Esophagus muscularis mucosa (tissue), 4 donors: Measurements from ENCODE around the gene CD99. TPM values are rescaled to one million over a fixed set of nuclear protein-coding genes. Genes with fewer than 3 reads are reported as not detected.
"Not testable (repeated sequence)": the region's sequence is repeated elsewhere in the genome, so short reads cannot be mapped to it uniquely, and the experiment has no call there.

Source experiments
- DNase-seq: peaks from one replicate; pipeline ENCODE4 v3.0.0-alpha.2; 2017; ENCODE audit errors: extremely low spot score
- H3K27ac ChIP-seq, 4 donors: fragments of 200-600 bp; sonication (generic); replicated peaks in 1 of 4; 1 replicate in 3 of 4; 2 replicates in 1 of 4; pipeline ENCODE4 v1.5.1; 2016 to 2019; ENCODE audit warnings: mild to moderate bottlenecking in 1 of 4
- H3K27me3 ChIP-seq, 4 donors: fragments of 200-600 bp; sonication (generic); one replicate each; pipeline versions ENCODE4 v1.5.1 to v1.6.0; 2016 to 2019
- H3K36me3 ChIP-seq, 4 donors: fragments of 200-600 bp; sonication (generic); one replicate each; pipeline ENCODE4 v1.5.1; 2016 to 2019
- H3K4me1 ChIP-seq, 4 donors: fragments of 200-600 bp; sonication (generic); one replicate each; pipeline ENCODE4 v1.5.1; 2016 to 2019
- H3K4me3 ChIP-seq, 4 donors: fragments of 200-600 bp; sonication (generic); 1 replicate in 2 of 4; 2 replicates in 2 of 4; pipeline ENCODE4 v1.5.1; 2016 to 2019; ENCODE audit warnings: mild to moderate bottlenecking in 4 of 4, moderate library complexity in 1 of 4
- H3K9me3 ChIP-seq, 4 donors: fragments of 200-600 bp; sonication (generic); 1 replicate in 3 of 4; 2 replicates in 1 of 4; pipeline ENCODE4 v1.5.1; 2016 to 2019
- EP300 ChIP-seq: sonication (generic); formaldehyde crosslinking; IDR thresholded peaks from one replicate; pipeline ENCODE4 v1.6.1; 2017; ENCODE audit warnings: antibody characterized with exemption
- POLR2A ChIP-seq: fragments of 450-650 bp; IDR thresholded peaks from one replicate; pipeline ENCODE4 v1.6.1; 2017; ENCODE audit warnings: antibody characterized with exemption, moderate library complexity, mild to moderate bottlenecking, low read depth
- POLR2AphosphoS5 ChIP-seq, 2 donors: sonication (generic); formaldehyde crosslinking; IDR thresholded peaks; one replicate each; pipeline ENCODE4 v1.6.1; 2017; ENCODE audit warnings: antibody characterized with exemption in 2 of 2
- WGBS: methylation state at CpG from one replicate; pipeline ENCODE4 v1.1.5; 2018; 5-methylcytosine and 5-hydroxymethylcytosine counted together
- intact Hi-C: fragments of 100-400 bp; cut with DNase I; formaldehyde crosslinking; loops from one replicate; pipeline ENCODE4 v1.15.1; 2023
- total RNA-seq, 4 donors: library from RNA; depleted of rRNA; stranded (reverse); fragments of >200 nt; gene quantifications; one replicate each; pipeline versions ENCODE4 v1.1.0 to v1.2.1, GENCODE V29; 2016
- TF ChIP-seq, protein P1 (sequence below), 3 experiments: fragments of 200-600 bp in 2 of 3; fragments of 450-650 bp in 1 of 3; sonication (generic) in 2 of 3; IDR thresholded peaks; one replicate each; pipeline ENCODE4 v1.5.1; 2017 to 2019; ENCODE audit warnings: antibody characterized with exemption in 3 of 3, mild to moderate bottlenecking in 2 of 3, moderate library complexity in 1 of 3

CD99 gene
- total RNA-seq, 4 donors from 2014 or later: 311 to 469 (median 376) TPM

DNA sequence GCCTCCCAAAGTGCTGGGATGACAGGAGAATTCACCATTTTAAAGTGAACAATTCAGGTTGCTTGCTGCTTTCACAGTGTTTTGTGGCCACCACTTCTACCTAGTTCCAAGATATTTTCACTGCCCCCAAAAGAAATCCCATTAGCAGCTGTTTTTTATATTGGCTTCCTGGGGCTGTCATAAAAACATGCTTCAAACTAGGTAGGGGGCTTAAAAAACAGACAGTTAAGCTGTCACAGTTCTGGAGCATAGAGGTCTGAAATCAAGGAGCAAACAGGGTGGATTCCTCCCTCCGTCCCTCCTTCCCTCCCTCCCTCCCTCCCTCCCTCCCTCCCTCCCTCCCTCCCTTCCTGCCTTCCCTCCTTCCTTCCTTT is 57.7 kb downstream of the CD99 start:
- H3K27me3 ChIP-seq: no peaks in the 10 kb centered on the region
- WGBS: 50% methylated on average over 1 of the region's 1 CpG
- H3K4me1 ChIP-seq: peaks cover 0 to 14% (median 6%) of the 10 kb centered on the region in 4 donors
- no peak overlapping the region for H3K4me3 ChIP-seq
- peaks cover 0 to under 1% (median 0%) of the 10 kb centered on the region in 4 donors for H3K36me3 ChIP-seq
- intact Hi-C loops: no loop called here
- no peak for TF ChIP-seq POLR2AphosphoS5 (IDR thresholded peaks at IDR 0.05)
- TF ChIP-seq POLR2A: no peak
- TF ChIP-seq, protein P1, sequence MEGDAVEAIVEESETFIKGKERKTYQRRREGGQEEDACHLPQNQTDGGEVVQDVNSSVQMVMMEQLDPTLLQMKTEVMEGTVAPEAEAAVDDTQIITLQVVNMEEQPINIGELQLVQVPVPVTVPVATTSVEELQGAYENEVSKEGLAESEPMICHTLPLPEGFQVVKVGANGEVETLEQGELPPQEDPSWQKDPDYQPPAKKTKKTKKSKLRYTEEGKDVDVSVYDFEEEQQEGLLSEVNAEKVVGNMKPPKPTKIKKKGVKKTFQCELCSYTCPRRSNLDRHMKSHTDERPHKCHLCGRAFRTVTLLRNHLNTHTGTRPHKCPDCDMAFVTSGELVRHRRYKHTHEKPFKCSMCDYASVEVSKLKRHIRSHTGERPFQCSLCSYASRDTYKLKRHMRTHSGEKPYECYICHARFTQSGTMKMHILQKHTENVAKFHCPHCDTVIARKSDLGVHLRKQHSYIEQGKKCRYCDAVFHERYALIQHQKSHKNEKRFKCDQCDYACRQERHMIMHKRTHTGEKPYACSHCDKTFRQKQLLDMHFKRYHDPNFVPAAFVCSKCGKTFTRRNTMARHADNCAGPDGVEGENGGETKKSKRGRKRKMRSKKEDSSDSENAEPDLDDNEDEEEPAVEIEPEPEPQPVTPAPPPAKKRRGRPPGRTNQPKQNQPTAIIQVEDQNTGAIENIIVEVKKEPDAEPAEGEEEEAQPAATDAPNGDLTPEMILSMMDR (IDR thresholded peaks at IDR 0.05): no peak
- TF ChIP-seq EP300: no peak
- H3K27ac ChIP-seq: no peak overlapping the region
- no peak for DNase-seq
- no peaks in the 10 kb centered on the region for H3K9me3 ChIP-seq

DNA sequence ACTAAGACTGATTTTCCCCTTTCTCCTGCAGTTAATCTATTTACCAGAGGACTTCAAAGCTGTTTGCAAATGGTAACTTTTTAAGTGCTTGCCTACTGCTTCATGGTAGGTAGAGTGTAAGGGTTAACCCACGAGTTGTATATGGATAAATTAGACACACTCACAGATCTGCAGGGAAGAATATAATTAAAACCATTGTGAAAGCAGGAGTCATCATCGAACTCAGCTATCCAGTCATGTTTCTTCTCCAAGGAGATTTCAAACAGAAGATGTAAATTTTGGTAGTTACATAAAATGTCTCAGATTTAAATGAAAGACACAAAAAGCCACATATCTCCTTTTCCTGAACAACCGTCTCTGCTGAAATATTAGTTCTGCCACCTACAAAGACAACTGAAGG is 60.2 kb downstream of the CD99 start:
- no peaks in the 10 kb centered on the region for H3K36me3 ChIP-seq
- H3K27me3 ChIP-seq: no peaks in the 10 kb centered on the region
- H3K4me1 ChIP-seq: peaks cover 0 to 5% (median 2%) of the 10 kb centered on the region in 4 donors
- no peak overlapping the region for H3K27ac ChIP-seq
- intact Hi-C loops: no loop called here
- DNase-seq: no peak
- no peaks in the 10 kb centered on the region for H3K9me3 ChIP-seq
- no peak overlapping the region for H3K4me3 ChIP-seq
- TF ChIP-seq EP300 (no peak), POLR2AphosphoS5 (IDR thresholded peaks at IDR 0.05) (no peak), POLR2A (no peak)
- TF ChIP-seq, protein P1 (IDR thresholded peaks at IDR 0.05): no peak
- WGBS: 46% methylated on average over 3 of the region's 3 CpGs

DNA sequence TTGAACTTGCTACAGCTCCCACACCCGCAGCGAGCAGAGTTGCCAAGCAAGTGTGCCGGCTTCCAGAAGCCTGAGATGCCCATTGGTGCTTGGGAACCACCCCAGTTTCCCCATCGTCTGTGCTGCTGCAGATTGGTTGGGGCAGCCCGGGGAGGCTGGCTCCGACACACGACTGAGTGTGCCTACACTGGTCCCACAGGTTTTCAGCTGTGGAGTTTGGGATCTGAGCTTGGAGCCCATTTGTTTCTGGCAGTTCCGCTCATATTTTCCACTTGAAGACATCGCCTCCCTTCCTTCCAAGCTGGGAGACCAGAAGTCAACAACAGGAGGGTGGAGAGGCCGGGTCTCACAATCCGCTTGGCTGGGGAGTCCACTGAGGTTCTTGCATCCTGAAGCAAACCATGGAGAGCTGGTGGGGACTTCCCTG is 60.8 kb downstream of the CD99 start, which contains the start of gene XG:
Gene XG (plus strand): TSS at position 167 of the 427 bp plus-strand sequence. CDS start 235 bp downstream, at position 402.
- H3K27me3 ChIP-seq, H3K4me1 ChIP-seq, H3K9me3 ChIP-seq, H3K4me3 ChIP-seq, intact Hi-C loops, DNase-seq, H3K27ac ChIP-seq, H3K36me3 ChIP-seq: not testable (repeated sequence)
- WGBS: 78% methylated on average over 11 of the region's 11 CpGs

DNA sequence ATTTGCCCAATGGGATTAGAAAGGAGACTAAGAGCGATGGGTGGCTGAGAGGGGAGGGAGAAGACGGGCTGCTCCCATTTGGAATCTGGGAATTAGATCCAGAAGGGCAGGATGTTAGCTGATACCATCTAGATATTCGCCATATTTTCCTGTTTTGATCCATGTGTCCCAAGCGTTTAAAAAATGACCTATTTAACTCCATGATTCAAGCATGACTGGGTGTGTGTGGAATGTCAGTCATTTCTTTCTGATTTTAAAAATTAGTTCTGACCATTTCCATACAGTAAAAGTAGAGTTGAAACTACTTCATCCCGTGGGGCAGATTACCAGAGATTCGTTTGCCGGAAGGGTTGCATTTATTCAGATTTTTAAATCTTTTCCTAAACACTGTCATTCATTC is 61.3 kb downstream of the CD99 start:
- DNase-seq, H3K9me3 ChIP-seq, H3K27ac ChIP-seq, H3K4me3 ChIP-seq, H3K4me1 ChIP-seq, H3K36me3 ChIP-seq, H3K27me3 ChIP-seq, intact Hi-C loops: not testable (repeated sequence)
- 78% methylated on average over 7 of the region's 7 CpGs for WGBS

DNA sequence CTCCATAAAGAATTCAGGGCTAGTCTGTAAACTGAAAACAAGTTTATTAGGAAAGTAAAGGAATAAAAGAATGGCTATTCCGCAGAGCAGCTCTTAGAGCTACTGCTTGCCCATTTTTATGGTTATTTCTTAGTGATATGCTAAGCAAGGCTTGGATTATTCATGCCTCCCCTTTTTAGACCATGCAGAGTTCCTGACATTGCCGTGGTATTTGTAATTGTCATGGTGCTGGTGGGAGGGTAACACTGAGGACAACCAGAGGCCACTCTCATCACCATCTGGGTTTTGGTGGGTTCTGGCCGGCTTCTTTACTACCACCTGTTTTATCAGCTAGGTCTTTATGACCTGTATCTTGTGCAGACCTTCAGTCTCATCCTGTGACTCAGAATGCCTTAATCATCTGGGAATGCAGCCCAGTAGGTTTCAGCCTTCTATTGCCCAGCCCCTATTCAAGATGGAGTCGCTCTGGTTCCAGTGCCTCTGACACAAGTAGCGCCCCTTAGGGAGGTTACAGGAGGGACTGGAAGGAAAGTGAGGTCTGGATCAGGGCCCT is 64.1 kb downstream of the CD99 start:
- 80% methylated on average over 5 of the region's 5 CpGs for WGBS

GRCh38 chrX:2756548-2756947 is 65.5 kb downstream of the CD99 start:
- intact Hi-C loops: no loop called here

More for the DNA sequence above, 64.1 kb downstream of the CD99 start:
- H3K9me3 ChIP-seq, H3K4me1 ChIP-seq, H3K27me3 ChIP-seq, H3K27ac ChIP-seq, H3K36me3 ChIP-seq, intact Hi-C loops, DNase-seq, H3K4me3 ChIP-seq: not testable (repeated sequence)

More at GRCh38 chrX:2756548-2756947, 65.5 kb downstream of the CD99 start:
- no peaks in the 10 kb centered on the region for H3K27me3 ChIP-seq
- H3K27ac ChIP-seq: no peak overlapping the region
- TF ChIP-seq, protein P1 (IDR thresholded peaks at IDR 0.05): no peak
- TF ChIP-seq POLR2AphosphoS5 (IDR thresholded peaks at IDR 0.05) (no peak), EP300 (no peak), POLR2A (no peak)
- H3K36me3 ChIP-seq: no peaks in the 10 kb centered on the region
- no peaks in the 10 kb centered on the region for H3K4me1 ChIP-seq
- no peak overlapping the region for H3K4me3 ChIP-seq
- H3K9me3 ChIP-seq: no peaks in the 10 kb centered on the region
- 69% methylated on average over 10 of the region's 10 CpGs for WGBS
- no peak for DNase-seq
